NB4 (cell line): ENCODE results near the gene AUTS2.

Experiments
- DNase-seq: peaks from one replicate; pipeline ENCODE4 v3.0.0; 2010; ENCODE audit warnings: low read depth
- H3K4me3 ChIP-seq: one replicate; pipeline ENCODE4 v1.5.1; 2011; ENCODE audit warnings: mild to moderate bottlenecking, low read depth, low read length, moderate library complexity
- CTCF ChIP-seq: IDR thresholded peaks from one replicate; pipeline ENCODE4 v1.5.1; 2012; ENCODE audit warnings: low read depth, low read length
- MAX ChIP-seq: IDR thresholded peaks from 2 replicates; pipeline ENCODE4 v1.6.1; 2011; ENCODE audit warnings: low read depth, low read length
- MYC ChIP-seq: IDR thresholded peaks from 2 replicates; pipeline ENCODE4 v1.6.1; 2011; ENCODE audit warnings: low read depth, low read length
- POLR2A ChIP-seq: IDR thresholded peaks from 2 replicates; pipeline ENCODE4 v1.6.1; 2011; ENCODE audit warnings: mild to moderate bottlenecking; ENCODE audit not compliant: insufficient read length; ENCODE audit errors: extremely low read depth

The AUTS2 gene

GRCh38 chr7:70017357-70017756, 419.1 kb downstream of the AUTS2 start:
- no peak overlapping the region for H3K4me3 ChIP-seq
- no peak for DNase-seq
- TF ChIP-seq MYC = no peak
- no peak for TF ChIP-seq MAX
- TF ChIP-seq CTCF = no peak
- TF ChIP-seq POLR2A = no peak

GRCh38 chr7:70018700-70019099, 420.4 kb downstream of the AUTS2 start:
- DNase-seq = no peak
- TF ChIP-seq POLR2A = no peak
- H3K4me3 ChIP-seq = no peak overlapping the region

GRCh38 chr7:70027867-70028266, 429.6 kb downstream of the AUTS2 start:
- H3K4me3 ChIP-seq = no peak overlapping the region
- DNase-seq = no peak
- no peak for TF ChIP-seq MAX
- TF ChIP-seq MYC = no peak
- no peak for TF ChIP-seq POLR2A
- TF ChIP-seq CTCF = no peak

- TF ChIP-seq POLR2A (no peak), MYC (no peak), CTCF (no peak), MAX (no peak)
- DNase-seq = no peak
- H3K4me3 ChIP-seq = no peak overlapping the region
These were observed 430.3 kb downstream of the AUTS2 start for GRCh38 chr7:70028620-70029019.

GRCh38 chr7:70029993-70030392, 431.7 kb downstream of the AUTS2 start:
- H3K4me3 ChIP-seq = no peak overlapping the region
- no peak for TF ChIP-seq MAX
- no peak for DNase-seq

GRCh38 chr7:70030745-70031144, 432.5 kb downstream of the AUTS2 start:
- H3K4me3 ChIP-seq = no peak overlapping the region
- TF ChIP-seq POLR2A (no peak), MAX (no peak), MYC (no peak), CTCF (no peak)
- no peak for DNase-seq

GRCh38 chr7:70031245-70031644, 433.0 kb downstream of the AUTS2 start:
- no peak overlapping the region for H3K4me3 ChIP-seq
- no peak for TF ChIP-seq MYC
- TF ChIP-seq POLR2A = no peak
- no peak for TF ChIP-seq CTCF
- TF ChIP-seq MAX = no peak
- no peak for DNase-seq
